Colonic mucosa (tissue), 4 donors: ENCODE measurements around the gene ZNRF2. TPM values are rescaled to one million over a fixed set of nuclear protein-coding genes. Genes with fewer than 3 reads are reported as not detected.
"Not testable (repeated sequence)": the region's sequence is repeated elsewhere in the genome, so short reads cannot be mapped to it uniquely, and the experiment has no call there.

ENCODE experiments used
- DNase-seq: peaks from one replicate; pipeline ENCODE4 v3.0.0-alpha.2; 2020
- H3K27ac ChIP-seq: fragments of 200-600 bp; one replicate; pipeline ENCODE4 v1.8.0; 2021
- H3K27me3 ChIP-seq: fragments of 200-600 bp; one replicate; pipeline ENCODE4 v1.8.0; 2021
- H3K36me3 ChIP-seq: fragments of 200-600 bp; one replicate; pipeline ENCODE4 v1.8.0; 2021
- H3K4me1 ChIP-seq: fragments of 200-600 bp; one replicate; pipeline ENCODE4 v1.8.0; 2021; ENCODE audit warnings: mild to moderate bottlenecking
- H3K4me3 ChIP-seq: fragments of 200-600 bp; one replicate; pipeline ENCODE4 v1.8.0; 2021
- H3K9ac ChIP-seq, 2 donors: one replicate each; pipeline ENCODE4 v1.7.0; 2013; ENCODE audit warnings: control low read depth in 2 of 2, low read depth in 2 of 2, low read length in 2 of 2
- H3K9me3 ChIP-seq: fragments of 200-600 bp; one replicate; pipeline ENCODE4 v1.8.0; 2021
- intact Hi-C: fragments of 100-400 bp; cut with DNase I; formaldehyde crosslinking; loops from one replicate; pipeline ENCODE4 v1.14.1; 2022
- total RNA-seq, 2 donors: library from RNA; stranded (reverse); fragmentation: NEBNext Ultra II Directional in 1 of 2; extraction: Animal tissue kit (Norgen Biotek cat#: 25700) in 1 of 2; gene quantifications; one replicate each; pipeline ENCODE4 v1.2.1, GENCODE V29; 2021
- TF ChIP-seq, protein P1 (sequence below): fragments of 200-600 bp; IDR thresholded peaks from one replicate; pipeline ENCODE4 v1.8.0; 2022; ENCODE audit warnings: antibody characterized with exemption, mild to moderate bottlenecking
- donor health status: healthy.
- donor health status: DM: no; HTN: no; CAD: no.
- donor health status: DM: no; HTN: no; CAD: no.

The ZNRF2 gene
- total RNA-seq, 2 donors from 2014 or later, result 42.4 to 45.9 TPM

DNA sequence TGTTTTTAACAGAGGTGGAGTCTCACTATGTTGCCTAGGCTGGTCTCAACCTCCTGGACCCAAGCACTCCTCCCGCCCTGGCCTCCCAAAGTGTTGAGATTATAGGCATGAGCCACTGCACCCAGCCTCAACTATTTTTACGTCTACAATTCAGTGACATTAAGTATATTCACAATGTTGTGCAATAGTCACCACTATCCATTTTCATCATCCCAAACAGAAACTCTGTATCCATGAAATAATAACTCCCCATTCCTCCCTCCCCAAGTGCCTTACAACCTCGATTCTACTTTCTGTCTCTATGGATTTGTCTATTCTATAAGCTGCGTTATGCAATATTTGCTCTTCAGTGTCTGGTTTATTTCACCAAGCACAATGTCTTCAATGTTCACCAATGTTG lies 20.3 kb upstream of the ZNRF2 start:
- DNase-seq, result no peak
- intact Hi-C loops, result no loop called here
- H3K9ac ChIP-seq, result no peak overlapping the region
- H3K27me3 ChIP-seq, result no peaks in the 10 kb centered on the region
- no peaks in the 10 kb centered on the region for H3K36me3 ChIP-seq
- H3K9me3 ChIP-seq, result no peaks in the 10 kb centered on the region
- H3K4me1 ChIP-seq, result no peaks in the 10 kb centered on the region
- H3K4me3 ChIP-seq, result no peak overlapping the region
- TF ChIP-seq, protein P1, sequence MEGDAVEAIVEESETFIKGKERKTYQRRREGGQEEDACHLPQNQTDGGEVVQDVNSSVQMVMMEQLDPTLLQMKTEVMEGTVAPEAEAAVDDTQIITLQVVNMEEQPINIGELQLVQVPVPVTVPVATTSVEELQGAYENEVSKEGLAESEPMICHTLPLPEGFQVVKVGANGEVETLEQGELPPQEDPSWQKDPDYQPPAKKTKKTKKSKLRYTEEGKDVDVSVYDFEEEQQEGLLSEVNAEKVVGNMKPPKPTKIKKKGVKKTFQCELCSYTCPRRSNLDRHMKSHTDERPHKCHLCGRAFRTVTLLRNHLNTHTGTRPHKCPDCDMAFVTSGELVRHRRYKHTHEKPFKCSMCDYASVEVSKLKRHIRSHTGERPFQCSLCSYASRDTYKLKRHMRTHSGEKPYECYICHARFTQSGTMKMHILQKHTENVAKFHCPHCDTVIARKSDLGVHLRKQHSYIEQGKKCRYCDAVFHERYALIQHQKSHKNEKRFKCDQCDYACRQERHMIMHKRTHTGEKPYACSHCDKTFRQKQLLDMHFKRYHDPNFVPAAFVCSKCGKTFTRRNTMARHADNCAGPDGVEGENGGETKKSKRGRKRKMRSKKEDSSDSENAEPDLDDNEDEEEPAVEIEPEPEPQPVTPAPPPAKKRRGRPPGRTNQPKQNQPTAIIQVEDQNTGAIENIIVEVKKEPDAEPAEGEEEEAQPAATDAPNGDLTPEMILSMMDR, result no peak
- no peak overlapping the region for H3K27ac ChIP-seq

DNA sequence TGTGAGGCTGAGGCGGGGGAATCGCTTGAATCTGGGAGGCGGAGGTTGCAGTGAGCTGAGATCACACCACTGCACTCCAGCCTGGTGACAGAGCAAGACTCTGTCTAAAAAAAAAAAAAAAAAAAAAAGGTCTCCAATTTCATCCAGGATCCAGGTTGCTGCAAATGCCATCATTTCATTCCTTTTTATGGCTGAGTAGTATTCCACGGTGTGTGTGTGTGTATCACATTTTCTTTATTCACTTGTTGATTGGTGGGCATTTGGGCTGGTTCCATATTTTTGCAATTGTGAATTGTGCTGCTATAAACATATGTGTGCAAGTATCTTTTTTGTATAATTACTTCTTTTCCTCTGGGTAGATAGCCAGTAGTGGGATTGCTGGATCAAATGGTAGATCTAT lies 19.2 kb upstream of the ZNRF2 start:
- H3K4me3 ChIP-seq, H3K27me3 ChIP-seq, intact Hi-C loops, H3K27ac ChIP-seq, DNase-seq, H3K9me3 ChIP-seq, H3K36me3 ChIP-seq, H3K9ac ChIP-seq, H3K4me1 ChIP-seq: not testable (repeated sequence)

DNA sequence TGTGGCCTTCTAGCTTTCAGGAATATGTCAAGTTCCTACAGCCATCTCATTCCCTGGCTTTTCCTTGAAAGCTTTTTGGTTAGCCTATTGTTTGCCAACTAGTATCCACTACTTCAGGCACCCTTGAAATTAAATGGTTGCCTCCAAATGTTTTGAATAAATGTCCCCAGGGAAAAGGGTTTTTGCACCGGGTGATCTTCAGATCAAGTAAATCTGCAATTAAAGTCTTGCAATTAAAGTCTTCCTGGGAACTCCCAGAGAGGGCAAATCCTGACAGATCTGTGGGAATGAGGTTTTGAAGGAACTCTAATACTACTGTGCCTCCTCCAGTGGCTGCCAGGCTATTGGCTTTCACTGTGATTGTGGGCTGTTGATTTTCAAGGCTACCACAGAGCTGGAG lies 17.7 kb upstream of the ZNRF2 start:
- no peak for DNase-seq
- H3K9me3 ChIP-seq, result no peaks in the 10 kb centered on the region
- H3K9ac ChIP-seq, result no peak overlapping the region
- H3K4me3 ChIP-seq, result no peak overlapping the region
- H3K4me1 ChIP-seq, result no peaks in the 10 kb centered on the region
- H3K27ac ChIP-seq, result no peak overlapping the region
- no peaks in the 10 kb centered on the region for H3K27me3 ChIP-seq
- intact Hi-C loops, result no loop called here
- TF ChIP-seq, protein P1, result no peak
- H3K36me3 ChIP-seq, result no peaks in the 10 kb centered on the region

DNA sequence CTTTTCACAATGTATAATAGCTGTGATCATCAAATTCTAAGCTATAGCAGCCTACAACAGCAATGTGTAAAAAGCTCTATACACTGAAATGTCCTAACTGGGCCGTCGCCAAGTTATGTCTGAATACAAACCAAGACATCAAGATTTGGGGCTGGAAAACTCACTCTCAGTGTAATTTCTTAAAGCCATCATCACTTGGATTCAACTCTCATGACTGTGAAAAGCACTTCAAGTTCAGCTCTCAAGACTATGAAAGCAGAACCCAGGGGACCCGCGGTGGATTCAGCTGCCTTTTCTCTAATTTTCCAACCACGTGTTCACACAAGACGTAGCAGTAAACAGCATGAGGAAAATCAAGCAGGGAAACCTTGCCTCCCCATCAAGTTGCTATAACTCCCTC lies 15.8 kb upstream of the ZNRF2 start:
- TF ChIP-seq, protein P1, result no peak
- intact Hi-C loops, result no loop called here
- no peaks in the 10 kb centered on the region for H3K27me3 ChIP-seq
- H3K27ac ChIP-seq, result no peak overlapping the region
- no peak overlapping the region for H3K4me3 ChIP-seq
- DNase-seq, result no peak
- no peaks in the 10 kb centered on the region for H3K9me3 ChIP-seq
- no peaks in the 10 kb centered on the region for H3K36me3 ChIP-seq
- no peak overlapping the region for H3K9ac ChIP-seq
- no peaks in the 10 kb centered on the region for H3K4me1 ChIP-seq

DNA sequence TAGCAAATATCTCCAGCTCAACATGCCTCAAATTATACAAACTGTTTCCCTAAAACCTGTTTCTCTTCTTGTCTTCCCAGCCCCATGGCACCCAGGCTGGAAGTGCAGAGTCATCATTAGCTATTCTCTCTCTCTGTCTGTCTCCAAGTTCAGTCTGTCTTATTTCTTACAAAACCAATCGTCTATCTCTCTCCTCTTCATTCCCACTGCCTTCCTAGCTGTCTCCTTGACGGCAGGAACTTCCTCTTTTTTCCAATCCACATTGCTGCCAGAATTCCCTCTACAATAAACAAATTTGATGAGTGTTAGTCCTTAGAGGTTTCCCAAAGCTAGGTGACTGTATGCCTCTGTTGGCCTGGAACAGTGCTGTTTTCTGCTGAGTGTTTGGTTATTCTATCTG lies 14.9 kb upstream of the ZNRF2 start:
- Histone ChIP-seq H3K36me3 (no peaks in the 10 kb centered on the region), H3K9me3 (no peaks in the 10 kb centered on the region), H3K27me3 (no peaks in the 10 kb centered on the region), H3K9ac (no peak overlapping the region), H3K27ac (no peak overlapping the region), H3K4me1 (no peaks in the 10 kb centered on the region), H3K4me3 (no peak overlapping the region)
- no peak for DNase-seq
- intact Hi-C loops, result no loop called here
- TF ChIP-seq, protein P1, result no peak

DNA sequence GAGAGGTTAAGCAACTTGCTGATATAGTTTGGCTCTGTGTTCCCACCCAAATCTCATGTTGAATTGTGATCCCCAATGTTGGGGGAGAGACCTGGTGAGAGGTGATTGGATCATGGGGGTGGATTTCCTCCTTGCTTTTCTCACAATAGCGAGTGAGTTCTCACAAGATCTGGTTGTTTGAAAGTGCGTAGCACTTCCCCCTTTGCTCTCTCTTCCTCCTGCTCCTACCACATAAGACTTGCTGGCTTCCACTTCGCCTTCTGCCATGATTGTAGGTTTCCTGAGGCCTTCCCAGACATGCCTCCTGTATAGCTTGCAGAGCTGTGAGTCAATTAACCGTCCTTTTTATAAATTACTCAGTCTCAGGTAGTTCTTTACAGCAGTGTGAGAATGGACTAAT lies 13.5 kb upstream of the ZNRF2 start:
- no peaks in the 10 kb centered on the region for H3K27me3 ChIP-seq
- intact Hi-C loops, result loop anchor here (10.0 kb wide), 1 partner anchor 106 kb away; no protein-coding TSS in a partner anchor
- DNase-seq, result no peak

More for the DNA sequence above, 13.5 kb upstream of the ZNRF2 start:
- H3K4me1 ChIP-seq, result no peaks in the 10 kb centered on the region
- no peaks in the 10 kb centered on the region for H3K9me3 ChIP-seq
- H3K9ac ChIP-seq, result no peak overlapping the region
- H3K4me3 ChIP-seq, result no peak overlapping the region
- TF ChIP-seq, protein P1, result no peak
- no peak overlapping the region for H3K27ac ChIP-seq
- no peaks in the 10 kb centered on the region for H3K36me3 ChIP-seq
